C4-2B (cell line): ENCODE data around the gene MELK.

Experiments
- CTCF ChIP-seq: fragments of 450-650 bp; conservative IDR thresholded peaks from 2 replicates; pipeline ENCODE4 v1.5.1; 2017; ENCODE audit warnings: mild to moderate bottlenecking
- ZFX ChIP-seq: fragments of 450-650 bp; IDR thresholded peaks from 2 replicates; pipeline ENCODE4 v1.6.1; 2017

GRCh38 chr9:36725777-36726356 lies 153.2 kb downstream of the MELK start:
- TF ChIP-seq CTCF = no peak
- no peak for TF ChIP-seq ZFX
